Renal cortical epithelial cell (primary cell): Measurements from ENCODE around the gene RIMBP2. TPM values are rescaled to one million over a fixed set of nuclear protein-coding genes. Genes with fewer than 3 reads are reported as not detected.
"Not testable (repeated sequence)": the region's sequence is repeated elsewhere in the genome, so short reads cannot be mapped to it uniquely, and the experiment has no call there.

Experiments used
- DNase-seq: peaks from one replicate; pipeline ENCODE4 v3.0.0-alpha.2; 2011; ENCODE audit warnings: low read depth
- total RNA-seq: library from RNA; depleted of rRNA; stranded (reverse); fragments of >200 nt; gene quantifications from 2 replicates; pipeline ENCODE4 v1.2.3, GENCODE V29; 2014

Gene RIMBP2
- 0.17 and 3.2 TPM in 2 replicates for total RNA-seq

- DNase-seq = peak; percentile 25
Measured at GRCh38 chr12:130715998-130716968, at the start of gene RIMBP2. Gene RIMBP2 (minus strand): TSS chr12:130716299. CDS start chr12:130479013, 237,286 bp downstream.

GRCh38 chr12:130765186-130765659, 49.1 kb upstream of the RIMBP2 start:
- DNase-seq = no peak

GRCh38 chr12:130764475-130765185, 48.5 kb upstream of the RIMBP2 start:
- no peak for DNase-seq

- DNase-seq = no peak
Measured at GRCh38 chr12:130764073-130764472, 48.0 kb upstream of the RIMBP2 start.

- no peak for DNase-seq
Measured at GRCh38 chr12:130762319-130762675, 46.2 kb upstream of the RIMBP2 start.

GRCh38 chr12:130761537-130762318, 45.6 kb upstream of the RIMBP2 start:
- DNase-seq = peak; percentile 9

- DNase-seq = no peak
Measured at GRCh38 chr12:130754234-130754901, 38.3 kb upstream of the RIMBP2 start.

GRCh38 chr12:130752692-130753230, 36.7 kb upstream of the RIMBP2 start:
- no peak for DNase-seq

- DNase-seq = not testable (repeated sequence)
Measured at GRCh38 chr12:130752037-130752436, 35.9 kb upstream of the RIMBP2 start.

- DNase-seq = no peak
Measured at GRCh38 chr12:130748786-130749185, 32.7 kb upstream of the RIMBP2 start.

- DNase-seq = peak; percentile 23
Measured at GRCh38 chr12:130747867-130748740, 32.0 kb upstream of the RIMBP2 start.

GRCh38 chr12:130746546-130746945, 30.4 kb upstream of the RIMBP2 start:
- DNase-seq = no peak

GRCh38 chr12:130745921-130746320, 29.8 kb upstream of the RIMBP2 start:
- no peak for DNase-seq

GRCh38 chr12:130744274-130744673, 28.2 kb upstream of the RIMBP2 start:
- no peak for DNase-seq

GRCh38 chr12:130743606-130744005, 27.5 kb upstream of the RIMBP2 start:
- no peak for DNase-seq

- no peak for DNase-seq
Measured at GRCh38 chr12:130743176-130743575, 27.1 kb upstream of the RIMBP2 start.

GRCh38 chr12:130742716-130743115, 26.6 kb upstream of the RIMBP2 start:
- no peak for DNase-seq

- DNase-seq = no peak
Measured at GRCh38 chr12:130742112-130742511, 26.0 kb upstream of the RIMBP2 start.

- DNase-seq = no peak
Measured at GRCh38 chr12:130739571-130739970, 23.5 kb upstream of the RIMBP2 start.

- not testable (repeated sequence) for DNase-seq
Measured at GRCh38 chr12:130738403-130738802, 22.3 kb upstream of the RIMBP2 start.
